OCI-LY7 (cell line): ENCODE results near the gene PCNX2. TPM values are rescaled to one million over a fixed set of nuclear protein-coding genes. Genes with fewer than 3 reads are reported as not detected.

Experiments
- BruUV-seq: library from RNA; stranded (reverse); fragments of 400-500 nt; replicated peaks from 2 replicates; lab custom pipeline; 2021; lab: Mats Ljungman, UMichigan
- CTCF ChIA-PET: fragments of 300-600 bp; sonication (Branson Sonifier 250); formaldehyde crosslinking; loops from one replicate; lab custom pipeline; 2022; ENCODE audit warnings: antibody characterized with exemption; ENCODE audit not compliant: unreplicated experiment; lab: Charles Lee
- POLR2A ChIA-PET: fragments of 300-600 bp; sonication (Branson Sonifier 250); formaldehyde crosslinking; loops from one replicate; lab custom pipeline; 2022; ENCODE audit warnings: antibody characterized with exemption; lab: Charles Lee
- DNase-seq: peaks from one replicate; pipeline ENCODE4 v3.0.0-alpha.2; 2015; ENCODE audit warnings: low spot score
- H2AFZ ChIP-seq: fragments of 200-600 bp; sonication (generic), shearing (Covaris generic); 2 replicates; pipeline ENCODE4 v1.6.1; 2014; ENCODE audit warnings: mild to moderate bottlenecking, antibody characterized with exemption, low read length, moderate library complexity
- H3K27ac ChIP-seq: fragments of 200-600 bp; sonication (generic); 2 replicates; pipeline ENCODE4 v1.5.1; 2014; ENCODE audit warnings: mixed run types, low read depth, mild to moderate bottlenecking, moderate library complexity, low read length, inconsistent platforms; ENCODE audit not compliant: poor library complexity, severe bottlenecking
- H3K36me3 ChIP-seq: fragments of 200-600 bp; sonication (generic); 2 replicates; pipeline ENCODE4 v1.6.1; 2014; ENCODE audit warnings: mild to moderate bottlenecking, antibody characterized with exemption, low read length, moderate library complexity, mixed read lengths; ENCODE audit not compliant: insufficient read depth
- H3K4me1 ChIP-seq: fragments of 200-600 bp; sonication (generic); 2 replicates; pipeline ENCODE4 v1.5.1; 2014; ENCODE audit warnings: mild to moderate bottlenecking, low read length; ENCODE audit not compliant: insufficient read depth, poor library complexity, severe bottlenecking
- H3K4me2 ChIP-seq: fragments of 200-600 bp; sonication (generic); 2 replicates; pipeline ENCODE4 v1.6.1; 2014; ENCODE audit warnings: mild to moderate bottlenecking, low read length
- H3K4me3 ChIP-seq: fragments of 200-600 bp; sonication (generic); 2 replicates; pipeline ENCODE4 v1.5.1; 2014; ENCODE audit warnings: mild to moderate bottlenecking, low read depth, low read length; ENCODE audit not compliant: poor library complexity, severe bottlenecking
- H3K79me2 ChIP-seq: fragments of 200-600 bp; sonication (generic); 2 replicates; pipeline ENCODE4 v1.6.1; 2016; ENCODE audit warnings: low read depth, mild to moderate bottlenecking, low read length, moderate library complexity, mixed read lengths; ENCODE audit not compliant: insufficient read depth
- H3K9me2 ChIP-seq: fragments of 200-600 bp; sonication (generic); 2 replicates; pipeline ENCODE4 v1.6.1; 2016; ENCODE audit warnings: mild to moderate bottlenecking, low read length, mixed read lengths; ENCODE audit not compliant: insufficient read depth
- H3K9me3 ChIP-seq: fragments of 200-600 bp; sonication (generic); 2 replicates; pipeline ENCODE4 v1.6.1; 2014; ENCODE audit warnings: mild to moderate bottlenecking, mixed run types, low read length, mixed read lengths
- H4K20me1 ChIP-seq: fragments of 200-600 bp; sonication (generic); 2 replicates; pipeline ENCODE4 v1.6.1; 2014; ENCODE audit warnings: mild to moderate bottlenecking, antibody characterized with exemption, low read length, moderate library complexity, mixed read lengths; ENCODE audit not compliant: insufficient read depth
- EZH2phosphoT487 ChIP-seq: fragments of 200-600 bp; sonication (generic); IDR thresholded peaks from 2 replicates; pipeline ENCODE4 v1.6.1; 2018; ENCODE audit warnings: low read depth, borderline replicate concordance, mild to moderate bottlenecking, mixed run types, antibody characterized with exemption, low read length, moderate library complexity, mixed read lengths
- intact Hi-C: fragments of 100-400 bp; cut with micrococcal nuclease; formaldehyde crosslinking; loops from one replicate; pipeline ENCODE4 v1.10.0; 2022; ENCODE audit not compliant: unreplicated experiment
- total RNA-seq, 2 experiments: library from RNA; depleted of rRNA in 1 of 2; stranded (reverse); fragments of >200 nt in 1 of 2; shearing (Covaris generic) in 1 of 2; gene quantifications; 2 replicates each; pipeline ENCODE4 v1.2.3, GENCODE V29; 2014 to 2022
- TF ChIP-seq, protein P1 (sequence below): fragments of 200-600 bp; sonication (generic); conservative IDR thresholded peaks from 2 replicates; pipeline ENCODE4 v1.5.1; 2014; ENCODE audit warnings: mild to moderate bottlenecking, antibody characterized with exemption, low read length, moderate library complexity, mixed read lengths

The PCNX2 gene
- total RNA-seq, 2 experiments from 2014 or later: 17.1 to 26.9 TPM

DNA sequence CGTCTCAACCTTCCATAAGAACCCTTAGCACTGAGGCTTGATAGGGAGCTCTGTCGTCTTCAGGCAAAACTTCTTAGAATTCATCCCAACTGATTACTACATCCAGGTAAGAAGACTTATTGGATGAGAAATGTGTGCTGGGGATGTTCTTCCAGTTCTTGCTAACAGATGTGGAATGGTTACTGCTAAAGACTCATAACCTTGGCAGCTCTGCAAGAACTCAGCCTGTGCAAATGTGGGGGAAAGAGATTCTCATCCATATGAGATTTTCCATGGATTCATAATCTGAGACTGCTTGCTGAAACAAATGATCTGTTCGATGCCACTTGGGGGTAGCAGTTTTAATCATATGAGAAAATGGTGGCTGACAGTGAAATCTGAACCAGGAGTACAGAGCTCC lies 296.9 kb downstream of the PCNX2 start:
- no peak for DNase-seq
- H3K4me2 ChIP-seq: no peak overlapping the region
- TF ChIP-seq, protein P1, sequence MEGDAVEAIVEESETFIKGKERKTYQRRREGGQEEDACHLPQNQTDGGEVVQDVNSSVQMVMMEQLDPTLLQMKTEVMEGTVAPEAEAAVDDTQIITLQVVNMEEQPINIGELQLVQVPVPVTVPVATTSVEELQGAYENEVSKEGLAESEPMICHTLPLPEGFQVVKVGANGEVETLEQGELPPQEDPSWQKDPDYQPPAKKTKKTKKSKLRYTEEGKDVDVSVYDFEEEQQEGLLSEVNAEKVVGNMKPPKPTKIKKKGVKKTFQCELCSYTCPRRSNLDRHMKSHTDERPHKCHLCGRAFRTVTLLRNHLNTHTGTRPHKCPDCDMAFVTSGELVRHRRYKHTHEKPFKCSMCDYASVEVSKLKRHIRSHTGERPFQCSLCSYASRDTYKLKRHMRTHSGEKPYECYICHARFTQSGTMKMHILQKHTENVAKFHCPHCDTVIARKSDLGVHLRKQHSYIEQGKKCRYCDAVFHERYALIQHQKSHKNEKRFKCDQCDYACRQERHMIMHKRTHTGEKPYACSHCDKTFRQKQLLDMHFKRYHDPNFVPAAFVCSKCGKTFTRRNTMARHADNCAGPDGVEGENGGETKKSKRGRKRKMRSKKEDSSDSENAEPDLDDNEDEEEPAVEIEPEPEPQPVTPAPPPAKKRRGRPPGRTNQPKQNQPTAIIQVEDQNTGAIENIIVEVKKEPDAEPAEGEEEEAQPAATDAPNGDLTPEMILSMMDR: no peak
- no peak for TF ChIP-seq EZH2phosphoT487
- intact Hi-C loops: no loop called here
- H2AFZ ChIP-seq: no peak overlapping the region
- peaks cover 21% of the 10 kb centered on the region for H3K36me3 ChIP-seq
- BruUV-seq: no TSS peak
- ChIA-PET CTCF (no interaction called here), POLR2A (no interaction called here)
- no peaks in the 10 kb centered on the region for H3K4me1 ChIP-seq
- H3K9me2 ChIP-seq: no peaks in the 10 kb centered on the region
- no peaks in the 10 kb centered on the region for H4K20me1 ChIP-seq
- H3K9me3 ChIP-seq: no peaks in the 10 kb centered on the region
- H3K4me3 ChIP-seq: no peak overlapping the region
- no peaks in the 10 kb centered on the region for H3K79me2 ChIP-seq
- no peak overlapping the region for H3K27ac ChIP-seq

DNA sequence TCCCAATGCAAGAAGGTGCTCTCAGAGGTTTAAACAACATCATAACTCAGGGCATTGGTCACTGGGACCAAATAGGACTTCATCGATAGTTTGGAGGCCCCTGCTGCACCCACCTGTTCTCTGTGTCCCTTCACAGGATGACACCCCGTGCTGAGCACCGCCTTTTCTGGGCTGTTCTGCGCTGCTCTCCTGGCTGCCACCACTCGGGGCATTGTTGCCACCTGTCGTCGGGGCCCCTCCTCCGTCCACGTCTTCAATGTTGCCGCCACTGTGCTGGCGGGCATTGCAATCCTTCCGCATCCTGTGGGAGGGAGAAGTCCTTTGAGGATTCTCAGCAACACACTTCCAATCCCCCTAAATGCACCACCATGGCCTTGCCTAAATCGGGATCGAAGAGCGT lies 297.4 kb downstream of the PCNX2 start:
- intact Hi-C loops: no loop called here
- no peak overlapping the region for H3K4me2 ChIP-seq
- H2AFZ ChIP-seq: no peak overlapping the region
- DNase-seq: no peak
- H3K9me3 ChIP-seq: no peaks in the 10 kb centered on the region
- H3K36me3 ChIP-seq: peaks cover 21% of the 10 kb centered on the region
- BruUV-seq: no TSS peak
- H3K9me2 ChIP-seq: no peaks in the 10 kb centered on the region
- H3K79me2 ChIP-seq: no peaks in the 10 kb centered on the region
- H3K27ac ChIP-seq: no peak overlapping the region
- H3K4me1 ChIP-seq: no peaks in the 10 kb centered on the region
- CTCF ChIA-PET: no interaction called here
- H3K4me3 ChIP-seq: no peak overlapping the region
- no peak for TF ChIP-seq EZH2phosphoT487
- TF ChIP-seq, protein P1: no peak
- no peaks in the 10 kb centered on the region for H4K20me1 ChIP-seq
- POLR2A ChIA-PET: no interaction called here

DNA sequence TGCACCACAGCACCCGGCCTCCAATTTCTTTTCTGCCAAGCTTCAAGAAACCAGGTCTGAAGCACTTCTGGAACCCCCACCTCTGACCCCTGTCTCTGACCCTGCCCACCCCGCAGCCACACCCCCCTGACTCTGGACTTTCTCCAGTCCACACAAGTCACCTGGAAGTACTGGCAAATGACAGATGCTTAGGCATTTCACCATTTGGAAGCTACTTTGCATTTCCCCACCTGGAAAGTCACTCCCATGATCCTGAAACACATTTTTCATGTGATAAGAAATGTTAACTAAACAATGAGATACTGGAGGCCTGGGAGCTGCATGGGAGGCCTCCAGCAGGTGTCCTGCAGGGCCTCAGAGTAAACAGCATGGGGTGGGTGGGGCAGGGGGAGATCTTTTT lies 299.4 kb downstream of the PCNX2 start:
- no peaks in the 10 kb centered on the region for H3K4me1 ChIP-seq
- no peak overlapping the region for H3K4me3 ChIP-seq
- intact Hi-C loops: no loop called here
- H2AFZ ChIP-seq: no peak overlapping the region
- H3K79me2 ChIP-seq: no peaks in the 10 kb centered on the region
- no peaks in the 10 kb centered on the region for H4K20me1 ChIP-seq
- H3K9me3 ChIP-seq: no peaks in the 10 kb centered on the region
- H3K27ac ChIP-seq: no peak overlapping the region
- peaks cover 21% of the 10 kb centered on the region for H3K36me3 ChIP-seq
- BruUV-seq: no TSS peak
- no peak for DNase-seq
- ChIA-PET CTCF (no interaction called here), POLR2A (interaction anchor here (1.1 kb wide), 1 partner anchor 14 kb away, joined by 3 read pairs; no protein-coding TSS in a partner anchor)
- no peak overlapping the region for H3K4me2 ChIP-seq
- H3K9me2 ChIP-seq: no peaks in the 10 kb centered on the region
- TF ChIP-seq, protein P1: no peak
- no peak for TF ChIP-seq EZH2phosphoT487
